IPS-15b (cell line): ENCODE measurements around the gene ROR2.

ENCODE experiments used
- H3K27me3 ChIP-seq: one replicate; pipeline ENCODE4 v1.6.1; 2013; ENCODE audit warnings: low read length; ENCODE audit not compliant: control insufficient read depth, insufficient read depth
- H3K36me3 ChIP-seq: one replicate; pipeline ENCODE4 v1.6.1; 2013; ENCODE audit warnings: low read length; ENCODE audit not compliant: control insufficient read depth, insufficient read depth
- H3K4me1 ChIP-seq: one replicate; pipeline ENCODE4 v1.6.1; 2013; ENCODE audit warnings: mild to moderate bottlenecking, low read length; ENCODE audit not compliant: control insufficient read depth, insufficient read depth
- H3K4me3 ChIP-seq: one replicate; pipeline ENCODE4 v1.5.1; 2013; ENCODE audit warnings: low read depth, low read length
- H3K9ac ChIP-seq: one replicate; pipeline ENCODE4 v1.6.1; 2013; ENCODE audit warnings: low read depth, mild to moderate bottlenecking, low read length
- H3K9me3 ChIP-seq: one replicate; pipeline ENCODE4 v1.6.1; 2013; ENCODE audit warnings: mild to moderate bottlenecking, low read length; ENCODE audit not compliant: control insufficient read depth, insufficient read depth

Gene ROR2

DNA sequence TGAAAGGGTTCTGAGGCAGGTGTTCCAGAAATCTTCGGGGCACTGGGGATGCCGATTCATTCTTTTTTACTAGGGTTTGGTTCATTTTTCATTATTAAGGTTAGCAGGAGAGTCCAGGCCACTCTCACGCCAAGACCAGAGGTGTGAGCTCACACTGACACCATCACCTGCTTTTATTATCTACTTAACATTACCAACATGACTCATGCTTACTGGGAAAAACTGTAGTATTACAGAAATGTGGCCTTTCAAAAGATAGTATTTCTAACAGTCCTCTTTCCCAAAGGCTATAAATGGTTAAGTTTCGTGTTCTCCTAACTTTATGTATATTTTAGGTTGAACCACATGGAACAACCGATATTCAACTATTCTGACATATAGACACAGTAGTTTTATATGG lies 222.1 kb downstream of the ROR2 start:
- no peaks in the 10 kb centered on the region for H3K9me3 ChIP-seq
- no peaks in the 10 kb centered on the region for H3K27me3 ChIP-seq
- no peaks in the 10 kb centered on the region for H3K4me1 ChIP-seq
- H3K4me3 ChIP-seq = no peak overlapping the region
- peak overlapping the region; percentile 24 for H3K9ac ChIP-seq
- H3K36me3 ChIP-seq = peaks cover 8% of the 10 kb centered on the region

DNA sequence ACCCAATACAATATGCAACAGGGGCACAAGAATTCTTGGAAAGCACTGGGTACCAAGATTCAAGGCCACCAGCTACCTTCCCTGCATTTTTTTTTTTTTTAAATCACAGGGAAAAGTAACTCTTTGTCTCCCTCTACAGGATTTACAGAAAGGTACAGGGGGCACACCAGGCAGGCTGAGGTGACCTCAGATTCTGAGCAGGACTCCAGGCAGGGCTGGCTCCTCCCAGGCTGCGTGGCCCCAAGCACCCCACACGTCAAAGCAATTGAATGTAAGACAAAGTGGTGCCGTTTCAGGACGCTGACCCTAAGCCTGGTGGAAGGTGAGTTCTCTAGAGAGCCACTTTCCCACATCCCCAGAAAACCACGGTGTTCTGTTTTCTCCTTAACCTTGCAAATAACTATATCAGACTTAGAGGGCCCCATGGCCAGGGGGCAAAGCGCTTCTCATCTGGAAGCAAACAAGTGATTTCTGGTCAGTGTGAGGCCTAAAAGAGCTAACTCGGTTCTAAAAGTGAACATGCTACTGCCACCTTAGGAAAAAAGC lies 222.6 kb downstream of the ROR2 start:
- Histone ChIP-seq H3K27me3 (no peaks in the 10 kb centered on the region), H3K9ac (peak overlapping the region; percentile 24), H3K4me3 (no peak overlapping the region), H3K36me3 (peaks cover 8% of the 10 kb centered on the region), H3K4me1 (no peaks in the 10 kb centered on the region), H3K9me3 (no peaks in the 10 kb centered on the region)

DNA sequence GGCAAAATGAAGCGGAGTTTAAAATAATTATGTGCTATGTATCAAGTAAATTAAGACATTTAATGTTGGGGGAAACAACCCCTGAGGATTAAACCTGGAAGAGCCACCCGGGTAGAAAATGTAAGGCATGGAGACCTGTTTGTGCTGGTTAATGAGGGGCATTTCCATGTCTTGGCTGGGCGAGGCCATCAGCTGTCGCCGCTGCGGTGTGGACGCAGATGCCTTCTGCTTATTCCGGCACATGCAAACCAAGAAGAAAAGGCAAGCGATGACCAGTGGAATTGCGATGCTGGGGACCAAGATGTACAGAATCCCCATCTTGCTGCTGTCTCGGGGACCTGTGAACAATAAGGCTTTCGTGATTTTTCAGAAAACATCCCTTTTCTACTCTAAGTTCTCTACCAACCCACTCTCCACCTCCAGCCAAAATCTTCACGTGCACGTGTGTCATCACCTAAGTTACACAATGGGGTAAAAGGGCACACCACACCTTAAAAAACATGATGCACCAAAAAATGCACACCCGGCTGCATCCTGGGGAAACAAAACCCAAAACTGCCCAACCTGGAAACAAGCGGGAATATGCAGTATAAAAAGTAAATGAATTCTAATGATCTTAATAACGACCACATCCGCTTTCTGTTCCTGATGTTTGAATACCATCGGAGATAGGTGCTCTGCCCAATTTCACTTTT lies 223.5 kb downstream of the ROR2 start:
- Histone ChIP-seq H3K4me3 (no peak overlapping the region), H3K9me3 (no peaks in the 10 kb centered on the region), H3K36me3 (peaks cover 8% of the 10 kb centered on the region), H3K27me3 (no peaks in the 10 kb centered on the region), H3K4me1 (no peaks in the 10 kb centered on the region), H3K9ac (no peak overlapping the region)

DNA sequence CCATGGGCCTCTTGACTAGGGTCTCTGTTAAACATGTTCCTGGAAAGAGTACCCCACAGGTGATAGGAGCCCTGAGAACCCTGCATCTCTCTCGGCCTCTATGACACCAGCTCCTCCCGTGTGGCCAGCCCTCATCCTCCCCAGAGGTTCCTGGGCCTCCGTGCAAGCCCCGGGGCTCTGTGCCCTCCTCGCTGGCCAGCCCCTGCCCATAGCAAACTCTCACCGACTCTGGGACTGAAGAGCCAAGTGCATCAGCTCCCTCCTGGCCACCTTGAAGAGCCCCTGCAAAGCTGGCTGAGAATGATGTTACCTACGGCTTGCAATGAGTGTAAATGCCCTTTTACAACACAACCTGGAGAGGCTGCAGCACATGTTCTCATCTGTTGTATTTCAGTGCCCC lies 224.4 kb downstream of the ROR2 start:
- H3K9me3 ChIP-seq = no peaks in the 10 kb centered on the region
- no peaks in the 10 kb centered on the region for H3K27me3 ChIP-seq
- peaks cover 4% of the 10 kb centered on the region for H3K4me1 ChIP-seq
- H3K36me3 ChIP-seq = peaks cover 8% of the 10 kb centered on the region
- H3K9ac ChIP-seq = no peak overlapping the region
- H3K4me3 ChIP-seq = no peak overlapping the region

DNA sequence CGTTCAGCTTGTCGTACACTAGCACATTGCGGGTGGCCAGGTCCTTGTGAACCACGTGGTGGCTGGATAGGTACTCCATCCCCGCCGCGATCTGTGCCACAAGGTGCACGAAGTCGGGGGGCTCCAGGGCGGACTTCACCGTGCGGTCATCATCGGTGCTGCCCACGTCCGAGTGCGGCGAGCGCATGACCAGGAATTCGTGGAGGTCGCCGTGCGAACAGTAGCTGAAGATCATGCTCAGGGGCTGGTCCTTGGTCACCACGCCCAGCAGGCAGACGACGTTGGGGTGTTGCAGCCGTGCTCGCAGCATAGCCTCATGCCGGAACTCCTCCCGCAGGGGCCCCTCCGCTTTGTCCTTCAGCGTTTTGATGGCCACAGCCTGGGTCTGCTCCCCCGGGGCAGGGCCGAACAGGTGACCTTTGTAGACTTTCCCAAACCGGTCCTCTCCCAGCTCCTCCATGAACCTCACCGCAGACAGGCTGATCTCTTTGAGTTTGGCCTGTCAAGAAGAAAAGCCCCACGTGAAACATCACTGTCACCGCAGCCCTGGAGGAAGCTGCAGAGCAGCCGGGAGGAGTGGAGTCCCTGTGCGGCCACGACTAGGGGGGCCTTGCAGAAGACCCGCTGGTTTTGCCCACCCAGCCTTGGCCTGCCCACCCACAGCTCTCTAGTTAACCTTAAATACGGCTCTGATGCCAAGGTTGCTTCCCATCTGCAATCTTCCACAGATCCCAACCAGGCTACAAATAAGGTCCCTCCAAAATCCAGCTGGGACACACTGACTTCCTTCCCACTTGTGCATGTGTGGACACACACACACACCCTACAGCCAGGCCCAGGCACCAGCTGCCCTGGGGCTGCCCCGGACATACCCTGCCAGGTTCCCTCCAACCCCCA lies 225.2 kb downstream of the ROR2 start:
- H3K4me1 ChIP-seq = peaks cover 4% of the 10 kb centered on the region
- no peaks in the 10 kb centered on the region for H3K27me3 ChIP-seq
- no peak overlapping the region for H3K4me3 ChIP-seq

DNA sequence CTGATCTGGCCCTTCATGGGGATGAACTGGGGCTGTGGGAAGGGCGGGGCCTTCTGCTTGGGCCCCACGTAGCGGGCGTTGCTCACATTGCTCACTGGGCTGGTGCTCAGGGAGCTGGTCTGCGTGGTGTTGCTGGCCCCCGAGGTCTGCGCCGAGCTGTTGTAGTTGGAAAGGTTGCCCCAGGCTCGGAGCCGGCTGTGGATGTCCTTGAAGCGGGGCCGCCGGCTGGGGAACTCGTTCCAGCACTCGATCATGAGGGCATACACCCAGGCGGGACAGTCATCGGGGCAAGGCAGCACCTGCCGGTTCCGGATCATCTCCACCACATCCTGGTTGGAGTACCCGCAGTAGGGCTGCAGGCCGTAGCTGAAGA lies 226.0 kb downstream of the ROR2 start:
- Histone ChIP-seq H3K9me3 (no peaks in the 10 kb centered on the region), H3K4me3 (no peak overlapping the region), H3K27me3 (no peaks in the 10 kb centered on the region), H3K9ac (no peak overlapping the region), H3K4me1 (peaks cover 4% of the 10 kb centered on the region), H3K36me3 (peaks cover 8% of the 10 kb centered on the region)

More for the DNA sequence above, 225.2 kb downstream of the ROR2 start:
- H3K9ac ChIP-seq = no peak overlapping the region
- H3K9me3 ChIP-seq = no peaks in the 10 kb centered on the region
- peaks cover 8% of the 10 kb centered on the region for H3K36me3 ChIP-seq

DNA sequence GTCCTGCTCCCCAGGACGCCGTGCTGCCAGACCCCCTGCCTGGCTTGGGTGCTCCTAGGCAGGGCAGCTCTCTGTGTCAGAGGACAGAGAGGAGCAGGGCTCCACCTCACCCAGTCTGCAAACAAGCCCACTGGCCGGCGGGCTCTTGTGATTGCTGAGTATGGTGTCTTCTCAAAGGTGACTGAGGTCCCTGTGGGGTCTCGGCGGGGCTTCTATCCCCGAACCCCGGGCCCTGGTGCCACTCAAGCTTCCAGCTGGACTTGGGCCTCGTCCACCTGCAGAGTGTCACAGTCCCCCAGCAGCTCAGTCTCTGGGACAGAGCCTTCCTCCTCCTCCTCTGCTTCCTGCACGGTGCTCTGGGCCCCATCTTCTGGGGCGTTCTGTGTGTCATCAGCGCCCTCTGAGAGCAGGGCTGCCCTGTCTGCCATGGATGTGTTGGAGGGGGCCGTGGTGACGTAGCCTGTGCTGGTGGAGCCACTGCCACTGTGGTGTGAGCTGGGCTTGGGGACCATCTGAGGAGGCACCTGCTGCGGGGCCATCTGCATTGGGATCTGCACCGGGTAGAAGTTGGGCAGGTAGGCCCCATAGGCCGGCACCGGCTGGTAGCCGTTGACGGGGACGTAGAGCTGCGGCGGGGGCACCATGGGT lies 226.5 kb downstream of the ROR2 start:
- Histone ChIP-seq H3K4me1 (peaks cover 4% of the 10 kb centered on the region), H3K9me3 (no peaks in the 10 kb centered on the region), H3K4me3 (no peak overlapping the region), H3K36me3 (peaks cover 8% of the 10 kb centered on the region), H3K27me3 (no peaks in the 10 kb centered on the region), H3K9ac (no peak overlapping the region)

DNA sequence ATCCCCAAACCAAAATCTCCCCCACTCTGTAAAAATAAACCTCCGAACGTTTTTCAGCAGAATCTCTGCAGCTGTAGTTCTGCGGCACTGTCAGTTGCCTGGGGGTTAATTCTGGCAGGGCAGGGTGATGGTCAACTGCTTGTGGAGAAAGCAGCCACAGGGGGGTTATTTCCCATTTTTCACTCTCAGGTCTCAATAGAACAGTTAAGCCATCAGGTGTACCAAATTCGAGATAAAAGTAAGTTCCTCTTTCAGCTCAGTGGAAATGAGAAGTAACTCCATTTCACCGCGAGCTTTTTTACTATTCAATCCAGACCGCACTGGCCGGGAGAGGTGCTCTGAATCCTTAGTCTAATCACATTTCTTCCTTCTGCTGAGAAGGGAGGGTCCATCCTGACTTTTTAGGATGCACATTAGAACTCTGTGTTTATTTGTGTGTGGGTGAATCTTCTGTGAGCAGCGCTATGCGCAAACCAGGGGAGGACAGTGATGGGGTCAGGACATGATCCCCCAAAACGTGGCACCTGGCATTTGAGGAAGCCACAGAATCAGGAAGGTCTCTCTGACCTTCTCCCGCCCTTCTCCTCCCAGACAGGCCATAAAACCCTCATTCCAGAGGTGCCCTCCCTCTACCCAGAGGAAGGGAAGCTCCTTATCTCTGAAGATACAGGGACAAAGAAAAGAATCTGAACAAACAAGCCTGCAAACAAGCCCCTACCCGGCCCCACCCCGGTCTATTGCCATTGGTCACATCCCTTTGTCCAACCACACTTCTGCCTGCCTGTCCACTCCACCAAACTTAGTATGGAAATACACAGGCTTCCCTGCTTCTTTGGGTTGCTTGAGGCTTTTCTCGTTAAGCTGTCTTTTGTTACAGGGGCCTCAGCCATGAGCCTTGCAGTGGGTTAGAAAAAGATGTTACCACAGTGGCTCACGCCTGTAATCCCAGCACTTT lies 229.0 kb downstream of the ROR2 start:
- Histone ChIP-seq H3K36me3 (peaks cover 8% of the 10 kb centered on the region), H3K4me3 (no peak overlapping the region), H3K27me3 (no peaks in the 10 kb centered on the region), H3K9ac (no peak overlapping the region), H3K4me1 (peaks cover 4% of the 10 kb centered on the region), H3K9me3 (no peaks in the 10 kb centered on the region)

DNA sequence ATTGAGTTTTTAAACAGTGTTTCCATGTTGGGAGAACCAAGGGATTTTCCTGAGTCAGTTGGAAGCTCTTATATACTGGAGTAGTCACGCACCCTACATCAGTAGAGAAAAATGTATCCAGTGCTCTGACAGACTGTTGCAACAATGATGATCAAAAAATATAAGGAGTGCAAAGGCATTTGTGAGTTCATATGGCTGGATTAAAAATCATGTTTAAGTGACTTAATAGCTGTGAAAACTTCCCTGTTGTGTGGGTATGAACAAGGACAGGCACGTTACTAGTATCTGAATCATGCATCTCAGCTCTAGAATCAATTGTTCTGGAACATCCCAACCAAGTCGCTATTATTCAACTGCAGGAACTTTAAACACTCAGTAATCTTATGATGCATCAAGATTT lies 229.7 kb downstream of the ROR2 start:
- Histone ChIP-seq H3K9ac (no peak overlapping the region), H3K36me3 (peaks cover 3% of the 10 kb centered on the region), H3K4me3 (no peak overlapping the region), H3K9me3 (no peaks in the 10 kb centered on the region), H3K27me3 (no peaks in the 10 kb centered on the region), H3K4me1 (peaks cover 4% of the 10 kb centered on the region)

DNA sequence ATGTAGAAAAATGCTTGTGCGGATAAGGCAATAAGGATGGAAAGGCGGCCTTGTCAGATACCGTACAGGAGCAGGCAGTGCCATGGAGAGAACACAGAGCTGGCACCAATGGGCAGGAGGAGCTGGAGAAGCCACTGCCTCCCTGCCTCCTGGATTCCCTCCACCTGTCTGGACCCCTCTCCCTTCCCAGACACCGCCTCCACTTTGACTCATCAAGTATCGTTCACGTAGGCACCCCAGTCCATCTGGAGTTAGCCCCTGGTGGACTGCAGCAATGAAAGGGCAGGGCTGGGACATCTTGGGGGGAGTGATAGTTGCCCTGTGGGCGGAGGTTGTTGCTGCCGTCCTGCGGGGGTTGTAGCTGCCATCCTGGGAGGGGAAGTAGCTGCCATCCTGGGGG lies 232.0 kb downstream of the ROR2 start:
- no peaks in the 10 kb centered on the region for H3K27me3 ChIP-seq
- H3K4me1 ChIP-seq = peaks cover 4% of the 10 kb centered on the region
- H3K9me3 ChIP-seq = no peaks in the 10 kb centered on the region
- no peaks in the 10 kb centered on the region for H3K36me3 ChIP-seq
- H3K4me3 ChIP-seq = no peak overlapping the region
- no peak overlapping the region for H3K9ac ChIP-seq

DNA sequence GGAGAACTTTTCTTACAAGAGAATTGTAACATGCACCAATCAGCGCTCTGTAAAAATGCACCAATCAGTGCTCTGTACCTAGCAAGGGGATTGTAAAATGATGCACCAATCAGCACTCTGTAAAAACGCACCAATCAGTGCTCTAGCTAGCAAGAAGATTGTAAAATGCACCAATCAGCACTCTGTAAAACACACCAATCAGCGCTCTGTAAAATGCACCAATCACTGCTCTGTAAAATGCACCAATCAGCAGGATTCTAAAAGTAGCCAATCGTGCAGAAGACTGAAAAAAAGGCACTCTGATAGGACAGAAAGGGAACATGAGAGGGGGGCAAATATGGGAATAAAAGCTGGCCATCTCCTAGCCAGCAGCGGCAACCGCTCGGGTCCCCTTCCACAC lies 233.2 kb downstream of the ROR2 start:
- H3K27me3 ChIP-seq = no peaks in the 10 kb centered on the region
- no peak overlapping the region for H3K9ac ChIP-seq
- H3K9me3 ChIP-seq = no peaks in the 10 kb centered on the region
- no peaks in the 10 kb centered on the region for H3K36me3 ChIP-seq
- H3K4me3 ChIP-seq = no peak overlapping the region
- peaks cover 4% of the 10 kb centered on the region for H3K4me1 ChIP-seq
